ENCODE data around the gene BCLAF1. TPM values are rescaled to one million over a fixed set of nuclear protein-coding genes. Genes with fewer than 3 reads are reported as not detected.
A peak's percentile ranks its signal among the peaks of the same experiment; 100 is the strongest.

BCLAF1 gene
- total RNA-seq, 1 experiment from 2014 or later, result 159 TPM

DNA sequence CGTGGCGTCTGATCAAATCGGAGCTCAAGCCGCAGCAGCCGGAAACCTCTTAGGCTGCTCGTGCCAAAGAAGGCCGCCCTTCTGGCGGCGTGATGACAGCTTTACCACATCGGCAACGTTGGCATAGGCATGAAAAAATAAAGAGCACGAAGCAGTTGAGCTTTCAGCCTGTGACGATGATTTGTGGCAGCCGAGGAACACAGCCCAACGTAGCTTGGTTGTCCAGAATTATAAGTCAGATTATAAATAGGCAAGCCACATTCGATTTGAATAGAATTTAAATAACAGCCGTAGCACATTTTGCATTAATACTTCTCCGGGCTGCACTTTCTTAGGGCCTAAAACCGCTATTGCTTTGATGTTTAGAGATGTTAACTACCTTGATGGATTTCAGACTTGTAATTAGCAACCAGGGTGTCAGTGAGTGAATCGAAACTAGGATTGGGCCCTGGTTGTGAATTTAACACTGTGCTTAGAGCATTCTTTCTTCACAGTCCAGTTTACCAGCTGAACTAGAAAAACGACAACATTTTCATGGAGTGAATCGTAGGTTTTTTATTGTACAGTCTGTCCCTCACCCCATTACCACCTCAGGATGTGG is 864 bp upstream of the BCLAF1 start:
- ChIA-PET CTCF (interaction anchor here (1.2 kb wide), 2 partner anchors 257 to 381 kb away, joined by 3 read pairs; no protein-coding TSS in a partner anchor), POLR2A (interaction anchor here (0.8 to 3.3 kb wide), 12 partner anchors 9 to 260 kb away, joined by 3 to 31 read pairs (median 4); partner anchors contain the start of genes MAP7 and MTFR2), RAD21 (ENCODE audit: low non-redundant PET in 1 of 2, low total read pairs in 2 of 2, uncharacterized antibody in 2 of 2, unreplicated experiment in 2 of 2) (no interaction called here)
- Histone ChIP-seq H3K79me2 (ENCODE audit: insufficient read depth, low read length) (peaks cover 41% of the 10 kb centered on the region), H3K4me1 (ENCODE audit: control insufficient read depth in 1 of 2, insufficient read depth in 2 of 2, low read length in 2 of 2) (peaks cover 9 to 23% of the 10 kb centered on the region in 2 experiments), H4K20me1 (ENCODE audit: insufficient read depth) (peaks cover 27% of the 10 kb centered on the region; the same call in 1 of the 2 replicates), H3K27ac (ENCODE audit: low read depth, low read length) (peak overlapping the region; percentile 98), H3K9me2 (ENCODE audit: insufficient read depth) (no peaks in the 10 kb centered on the region), H2AFZ (ENCODE audit: low read depth, low read length, poor library complexity, severe bottlenecking) (no peak overlapping the region), H3K27me3 (ENCODE audit: insufficient read depth, low read length) (no peaks in the 10 kb centered on the region), H3K4me3 (replicated peaks in 1 of 2; ENCODE audit: low read depth in 1 of 2, low read length in 2 of 2) (peak overlapping the region; percentile 81 to 99), H3K9me3 (ENCODE audit: control insufficient read depth in 1 of 2, insufficient read depth in 1 of 2, low read depth in 1 of 2, low read length in 2 of 2) (no peaks in the 10 kb centered on the region), H3K36me3 (ENCODE audit: control insufficient read depth in 1 of 2, insufficient read depth in 2 of 2, low read length in 2 of 2) (peaks cover 0 to 9% of the 10 kb centered on the region in 2 experiments; a peak in 1 of 4 replicates), H3K9ac (ENCODE audit: low read length) (peak overlapping the region; percentile 98), H3K4me2 (ENCODE audit: low read length) (peak overlapping the region; percentile 82)
- no TSS peak for BruUV-seq (replicated peaks)
- TF ChIP-seq, protein P1, sequence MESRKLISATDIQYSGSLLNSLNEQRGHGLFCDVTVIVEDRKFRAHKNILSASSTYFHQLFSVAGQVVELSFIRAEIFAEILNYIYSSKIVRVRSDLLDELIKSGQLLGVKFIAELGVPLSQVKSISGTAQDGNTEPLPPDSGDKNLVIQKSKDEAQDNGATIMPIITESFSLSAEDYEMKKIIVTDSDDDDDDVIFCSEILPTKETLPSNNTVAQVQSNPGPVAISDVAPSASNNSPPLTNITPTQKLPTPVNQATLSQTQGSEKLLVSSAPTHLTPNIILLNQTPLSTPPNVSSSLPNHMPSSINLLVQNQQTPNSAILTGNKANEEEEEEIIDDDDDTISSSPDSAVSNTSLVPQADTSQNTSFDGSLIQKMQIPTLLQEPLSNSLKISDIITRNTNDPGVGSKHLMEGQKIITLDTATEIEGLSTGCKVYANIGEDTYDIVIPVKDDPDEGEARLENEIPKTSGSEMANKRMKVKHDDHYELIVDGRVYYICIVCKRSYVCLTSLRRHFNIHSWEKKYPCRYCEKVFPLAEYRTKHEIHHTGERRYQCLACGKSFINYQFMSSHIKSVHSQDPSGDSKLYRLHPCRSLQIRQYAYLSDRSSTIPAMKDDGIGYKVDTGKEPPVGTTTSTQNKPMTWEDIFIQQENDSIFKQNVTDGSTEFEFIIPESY (IDR thresholded peaks at IDR 0.05; ENCODE audit: extremely low read depth, insufficient replicate concordance, low read length), result no peak
- TF ChIP-seq SP1 (IDR thresholded peaks at IDR 0.05; ENCODE audit: low read depth) (no peak), RAD21 (IDR thresholded peaks at IDR 0.05; ENCODE audit: low read depth) (no peak), TCF7L2 (IDR thresholded peaks at IDR 0.05; ENCODE audit: borderline replicate concordance, extremely low read depth, insufficient read depth, insufficient read length) (peak; percentile 40), EGR1 (IDR thresholded peaks at IDR 0.05; ENCODE audit: low read depth) (no peak), POLR2AphosphoS5 (IDR thresholded peaks at IDR 0.05; ENCODE audit: low read depth, low read length) (no peak), REST (IDR thresholded peaks at IDR 0.05; ENCODE audit: low read depth) (no peak), ZFX (IDR thresholded peaks at IDR 0.05) (peak; percentile 5; the same call in 1 of the 2 replicates)
- TF ChIP-seq, protein P2, sequence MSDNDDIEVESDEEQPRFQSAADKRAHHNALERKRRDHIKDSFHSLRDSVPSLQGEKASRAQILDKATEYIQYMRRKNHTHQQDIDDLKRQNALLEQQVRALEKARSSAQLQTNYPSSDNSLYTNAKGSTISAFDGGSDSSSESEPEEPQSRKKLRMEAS (IDR thresholded peaks at IDR 0.05), result peak; percentile 61; the same call in 1 of the 2 replicates
- ATAC-seq, result peak; percentile 31
- intact Hi-C loops (cut with micrococcal nuclease), result no loop called here
- DNase-seq (ENCODE audit: low read depth, low spot score), result peak; percentile 51

Data from HCT116 (cell line).